ENCODE measurements around the gene UEVLD. TPM values are rescaled to one million over a fixed set of nuclear protein-coding genes. Genes with fewer than 3 reads are reported as not detected.

UEVLD gene
- total RNA-seq, 1 experiment from 2014 or later = 26.7 TPM

- in situ Hi-C loops (cut with HindIII; ENCODE audit: low pct_unique_long_range_greater_than_20kb, low sequenced_read_pairs) (no loop called here), intact Hi-C loops (cut with micrococcal nuclease; ENCODE audit: unreplicated experiment) (no loop called here)
- Histone ChIP-seq H3K36me3 (ENCODE audit: control insufficient read depth, insufficient read depth, low read length) (peaks cover 5% of the 10 kb centered on the region), H3K9me3 (ENCODE audit: control insufficient read depth, insufficient read depth, low read depth, low read length) (no peaks in the 10 kb centered on the region), H3K4me1 (ENCODE audit: control insufficient read depth, insufficient read depth, low read length) (no peaks in the 10 kb centered on the region), H3K27ac (ENCODE audit: low read length) (no peak overlapping the region), H3K4me3 (ENCODE audit: low read depth in 2 of 2, low read length in 2 of 2) (no peak overlapping the region), H3K27me3 (ENCODE audit: control insufficient read depth, insufficient read depth, low read length) (no peaks in the 10 kb centered on the region)
- no TSS peak for BruUV-seq (replicated peaks)
- POLR2A ChIA-PET = no interaction called here
- ATAC-seq (no peak), DNase-seq (ENCODE audit: low read depth, low spot score) (no peak)
- TF ChIP-seq POLR2AphosphoS5 (IDR thresholded peaks at IDR 0.05; ENCODE audit: low read depth, low read length) (no peak), TCF7L2 (IDR thresholded peaks at IDR 0.05; ENCODE audit: low read depth, low read length) (no peak), SIN3A (IDR thresholded peaks at IDR 0.05; ENCODE audit: borderline replicate concordance, insufficient read depth, low read depth, low read length) (no peak), REST (IDR thresholded peaks at IDR 0.05; ENCODE audit: insufficient read depth in 1 of 2, low read depth in 2 of 2, low read length in 1 of 2) (no peak), CTCF (IDR thresholded peaks at IDR 0.05) (no peak)
- CTCF ChIA-PET = no interaction called here
These were observed 19.8 kb upstream of the UEVLD start for GRCh38 chr11:18608376-18608775.

- H3K27me3 ChIP-seq (ENCODE audit: control insufficient read depth, insufficient read depth, low read length) = no peaks in the 10 kb centered on the region
- H3K27ac ChIP-seq (ENCODE audit: low read length) = no peak overlapping the region
- no peaks in the 10 kb centered on the region for H3K4me1 ChIP-seq (ENCODE audit: control insufficient read depth, insufficient read depth, low read length)
- ATAC-seq = no peak
- DNase-seq (ENCODE audit: low read depth, low spot score) = no peak
- TF ChIP-seq SIN3A (IDR thresholded peaks at IDR 0.05; ENCODE audit: borderline replicate concordance, insufficient read depth, low read depth, low read length) (no peak), REST (IDR thresholded peaks at IDR 0.05; ENCODE audit: insufficient read depth in 1 of 2, low read depth in 2 of 2, low read length in 1 of 2) (no peak), TCF7L2 (IDR thresholded peaks at IDR 0.05; ENCODE audit: low read depth, low read length) (no peak), POLR2AphosphoS5 (IDR thresholded peaks at IDR 0.05; ENCODE audit: low read depth, low read length) (no peak), CTCF (IDR thresholded peaks at IDR 0.05) (no peak)
- CTCF ChIA-PET = no interaction called here
- H3K36me3 ChIP-seq (ENCODE audit: control insufficient read depth, insufficient read depth, low read length) = no peaks in the 10 kb centered on the region
- intact Hi-C loops (cut with micrococcal nuclease; ENCODE audit: unreplicated experiment) (no loop called here), in situ Hi-C loops (cut with HindIII; ENCODE audit: low pct_unique_long_range_greater_than_20kb, low sequenced_read_pairs) (no loop called here)
- no TSS peak for BruUV-seq (replicated peaks)
- POLR2A ChIA-PET = no interaction called here
- no peak overlapping the region for H3K4me3 ChIP-seq (ENCODE audit: low read depth in 2 of 2, low read length in 2 of 2)
- H3K9me3 ChIP-seq (ENCODE audit: control insufficient read depth, insufficient read depth, low read depth, low read length) = no peaks in the 10 kb centered on the region
These were observed 12.5 kb upstream of the UEVLD start for GRCh38 chr11:18600915-18601569.

Measured in Panc1 (cell line).